ENCODE results near the gene GALNT10.
A peak's percentile ranks its signal among the peaks of the same experiment; 100 is the strongest.

The GALNT10 gene

DNA sequence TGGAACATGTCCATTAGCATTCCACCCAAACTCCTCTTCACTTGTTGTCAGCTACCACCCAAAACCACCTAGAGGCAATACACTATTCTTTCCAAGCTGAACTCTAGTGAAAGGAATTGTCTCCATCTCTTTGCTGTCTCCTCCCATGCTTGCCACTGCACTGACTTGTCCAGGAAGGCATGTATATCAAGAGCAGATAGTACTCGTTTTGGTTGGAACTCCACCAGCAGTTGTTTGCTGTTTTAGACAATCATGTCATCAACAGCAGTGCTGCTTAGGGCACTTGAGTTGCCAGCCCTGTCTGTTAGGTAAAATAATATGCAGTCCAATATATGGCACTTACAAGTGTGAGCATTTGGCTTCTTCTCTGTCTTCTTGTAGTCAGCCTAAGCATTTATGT lies 175.3 kb downstream of the GALNT10 start:
- no peak for DNase-seq

DNA sequence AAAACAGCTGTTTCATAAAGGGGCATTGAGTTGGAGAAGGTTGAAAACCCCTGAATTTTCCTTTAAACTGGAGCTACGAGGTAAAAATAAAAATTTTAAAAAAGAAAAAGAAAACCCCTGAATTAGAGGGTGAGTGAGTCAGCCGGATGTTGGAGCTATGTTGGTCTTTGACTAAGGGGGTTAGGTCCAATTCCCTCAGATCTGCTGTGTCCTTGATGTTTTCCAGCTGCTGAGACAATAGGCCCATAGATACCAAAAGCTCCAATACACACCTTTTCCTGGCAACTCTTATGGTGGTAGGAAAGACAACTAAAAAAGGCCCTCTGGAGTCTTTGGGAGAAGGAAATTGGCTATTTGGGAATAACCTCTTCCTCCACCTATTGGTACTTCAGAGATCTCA lies 175.8 kb downstream of the GALNT10 start:
- no peak for DNase-seq

DNA sequence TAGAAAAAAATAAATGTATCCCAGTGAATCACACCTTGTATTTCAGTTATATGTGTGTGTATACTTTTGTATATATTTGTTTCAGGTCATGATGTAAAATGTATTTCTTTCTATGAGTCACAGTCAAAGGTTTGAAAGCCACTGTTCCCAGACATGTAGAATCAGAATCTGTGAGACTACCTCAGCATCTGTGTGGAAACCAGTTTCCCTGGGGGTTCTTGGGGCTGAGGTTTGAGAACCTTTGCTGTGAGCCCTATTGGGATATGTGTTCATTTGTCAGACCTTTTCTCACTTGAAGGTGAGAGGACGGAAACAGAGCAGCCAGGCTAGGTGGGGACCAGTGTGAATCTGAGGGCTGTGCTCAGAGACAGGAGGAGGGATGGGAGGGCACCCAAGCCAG lies 176.6 kb downstream of the GALNT10 start:
- DNase-seq: no peak

DNA sequence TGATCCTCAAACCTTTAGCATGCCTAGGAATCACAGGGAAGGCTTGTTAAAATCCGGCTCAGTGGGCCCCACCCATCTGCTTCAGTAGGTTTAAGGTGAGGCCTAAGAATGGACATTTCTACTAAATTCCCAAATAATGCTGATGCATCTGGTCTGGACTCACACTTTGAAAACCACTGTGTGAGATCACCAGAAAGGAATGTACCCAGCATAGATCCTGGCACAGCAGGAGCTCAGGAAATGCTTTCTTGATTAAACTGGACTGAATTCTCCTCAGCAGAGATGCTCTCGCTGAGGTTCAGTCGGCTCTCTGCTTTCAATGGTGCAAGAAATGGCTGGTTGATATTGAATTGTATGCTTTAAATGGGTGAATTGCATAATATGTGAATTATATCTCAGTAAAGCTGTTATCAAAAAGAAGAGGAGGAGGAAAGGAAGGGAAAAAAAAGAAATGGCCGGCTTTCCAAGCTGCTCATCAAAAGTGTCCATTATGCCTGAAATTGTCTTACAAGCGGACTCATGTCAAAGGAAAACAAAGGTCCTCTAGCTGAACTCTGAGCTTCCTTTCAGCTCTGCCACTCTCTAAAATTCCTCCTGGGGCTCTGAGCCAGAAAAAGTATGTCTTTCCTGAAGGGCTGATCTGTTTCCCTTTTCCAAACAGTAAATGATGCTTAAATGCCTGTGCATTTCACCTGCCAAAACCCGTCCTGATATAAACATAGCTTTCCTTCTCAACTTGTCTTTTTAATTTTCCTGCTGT lies 177.7 kb downstream of the GALNT10 start:
- DNase-seq: no peak

DNA sequence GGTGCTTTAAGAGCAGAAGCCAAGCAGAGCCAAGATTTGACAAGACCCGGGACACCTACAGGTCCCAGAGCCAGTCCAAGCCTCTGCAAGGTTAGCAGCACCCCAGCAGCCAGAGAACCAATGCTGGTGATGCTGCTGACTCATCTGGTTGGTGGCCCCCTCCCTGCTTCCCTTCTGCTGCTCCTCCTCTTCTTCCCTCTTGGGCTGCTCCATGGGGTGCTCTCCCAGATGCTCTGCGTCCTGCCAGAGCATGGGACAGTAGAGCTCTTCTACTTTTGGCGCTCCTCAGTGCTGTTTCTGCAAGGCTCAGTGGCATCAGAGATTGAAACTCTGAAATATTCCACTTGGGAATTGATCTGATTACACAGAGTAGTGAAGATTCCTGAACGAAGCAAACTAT lies 179.1 kb downstream of the GALNT10 start:
- no peak for DNase-seq

DNA sequence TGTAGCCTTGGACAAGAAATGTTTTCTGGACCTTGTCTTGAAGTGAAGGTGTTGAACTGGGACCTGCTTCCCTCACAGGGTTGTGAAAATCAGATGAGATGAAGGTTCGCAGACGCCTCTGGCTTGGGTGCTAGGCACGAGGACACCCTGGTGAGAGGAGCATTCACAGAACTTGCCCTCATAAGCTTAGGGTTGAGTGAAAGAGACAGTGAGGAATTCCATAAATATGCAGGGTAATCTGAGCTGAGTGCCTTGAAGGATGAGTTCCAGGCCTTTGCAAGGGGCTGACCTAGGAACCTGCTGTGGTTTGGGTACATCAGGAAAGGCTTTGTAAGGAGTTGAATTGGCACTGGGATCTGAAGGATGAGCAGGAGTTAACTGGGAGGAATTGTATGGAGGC lies 179.6 kb downstream of the GALNT10 start:
- DNase-seq: no peak

DNA sequence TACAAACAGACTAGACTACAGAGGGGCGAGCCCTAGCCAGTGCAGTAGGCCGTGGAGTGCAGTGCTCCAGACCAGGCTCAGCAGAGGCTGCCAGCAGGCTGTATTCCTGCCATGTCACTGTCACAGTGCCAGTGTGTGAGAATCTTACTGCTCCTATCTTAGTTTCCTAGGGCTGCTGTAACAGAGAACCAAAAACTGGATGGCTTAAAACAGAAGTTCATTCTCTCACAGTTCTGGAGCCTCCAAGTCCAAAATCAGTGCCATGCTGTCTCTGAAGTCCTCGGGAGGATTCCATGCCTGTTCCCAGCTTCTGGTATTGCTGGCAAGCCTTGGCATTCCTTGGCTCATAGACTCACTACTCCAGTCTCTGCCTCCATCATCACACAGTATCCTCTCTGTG lies 180.3 kb downstream of the GALNT10 start:
- no peak for DNase-seq

DNA sequence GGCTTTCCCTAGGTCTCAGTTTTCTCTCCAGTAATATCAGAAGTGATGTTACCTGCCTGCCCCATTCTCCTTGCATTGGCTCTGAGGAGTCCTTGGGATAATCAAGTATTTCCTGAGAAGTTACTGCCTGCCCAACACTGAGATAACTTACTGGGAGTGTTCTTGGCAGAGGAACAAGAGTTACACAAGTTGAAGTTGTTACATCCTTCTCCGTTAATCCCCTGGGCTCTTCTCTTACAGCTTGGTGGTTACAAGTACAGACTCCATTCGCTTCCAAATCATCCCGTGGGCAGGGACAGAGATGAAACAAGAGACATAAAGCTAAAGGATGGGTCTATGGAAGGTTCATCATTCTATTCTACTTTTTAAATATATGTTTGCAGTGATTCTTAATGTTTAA lies 181.2 kb downstream of the GALNT10 start:
- no peak for DNase-seq

DNA sequence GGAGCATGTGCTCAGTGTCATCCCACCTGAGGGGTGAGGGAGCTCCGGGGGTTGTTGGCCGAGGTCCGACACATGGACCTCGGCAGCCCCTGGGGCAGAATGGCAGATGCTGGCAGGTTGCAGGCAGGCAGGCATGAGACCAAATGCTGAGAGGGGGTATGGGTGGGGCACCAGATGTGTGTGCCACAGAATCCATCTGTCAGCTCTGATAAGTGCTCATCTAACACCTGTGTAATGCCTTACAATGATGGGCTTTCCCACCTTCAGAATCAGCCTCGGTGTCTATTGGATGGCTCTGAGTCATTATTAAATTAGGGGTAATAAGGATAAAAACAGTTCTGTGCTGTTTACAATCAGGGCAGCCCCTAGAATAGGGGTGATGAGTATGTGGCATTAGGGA lies 182.1 kb downstream of the GALNT10 start:
- DNase-seq: no peak

DNA sequence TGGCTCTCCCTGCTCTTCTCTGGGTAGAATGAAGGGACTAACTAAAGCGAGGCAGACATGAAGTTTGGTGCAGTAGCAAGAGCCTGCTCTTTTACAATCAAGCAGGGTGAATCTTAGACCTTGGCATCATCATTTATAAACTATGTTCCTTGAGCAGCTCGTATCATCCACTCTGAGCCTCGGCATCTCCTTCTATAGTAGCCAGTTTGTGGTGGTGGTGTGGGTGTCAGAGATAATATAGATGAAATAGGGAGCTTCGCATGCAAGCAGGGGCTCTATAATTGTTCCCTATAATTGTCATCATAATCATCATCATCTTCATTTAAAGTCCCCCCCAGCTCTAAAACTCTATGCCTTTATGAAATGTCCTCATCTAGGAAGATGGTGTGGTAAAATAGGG lies 182.8 kb downstream of the GALNT10 start:
- no peak for DNase-seq

DNA sequence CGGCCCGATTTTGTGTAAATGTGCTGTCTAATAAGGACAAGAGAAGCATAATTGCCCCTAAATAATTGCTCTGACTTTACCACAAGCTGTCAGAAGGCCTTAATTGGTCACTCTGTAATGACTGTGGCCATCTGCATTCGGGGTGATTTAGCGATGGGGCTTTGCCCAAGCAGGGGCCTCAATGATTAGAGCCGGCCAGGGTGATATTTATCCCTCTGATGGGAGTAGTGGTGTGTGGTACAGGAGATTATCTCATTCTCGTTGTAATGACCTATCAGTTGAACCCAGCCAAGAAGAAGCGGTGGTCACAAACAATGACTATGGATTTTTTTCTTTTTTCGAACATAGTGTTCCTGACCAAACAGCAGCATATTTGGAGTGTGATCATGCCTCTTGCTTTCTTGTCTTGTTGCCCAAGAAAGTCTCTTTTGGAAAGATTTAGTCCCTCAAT lies 183.2 kb downstream of the GALNT10 start:
- DNase-seq: no peak

DNA sequence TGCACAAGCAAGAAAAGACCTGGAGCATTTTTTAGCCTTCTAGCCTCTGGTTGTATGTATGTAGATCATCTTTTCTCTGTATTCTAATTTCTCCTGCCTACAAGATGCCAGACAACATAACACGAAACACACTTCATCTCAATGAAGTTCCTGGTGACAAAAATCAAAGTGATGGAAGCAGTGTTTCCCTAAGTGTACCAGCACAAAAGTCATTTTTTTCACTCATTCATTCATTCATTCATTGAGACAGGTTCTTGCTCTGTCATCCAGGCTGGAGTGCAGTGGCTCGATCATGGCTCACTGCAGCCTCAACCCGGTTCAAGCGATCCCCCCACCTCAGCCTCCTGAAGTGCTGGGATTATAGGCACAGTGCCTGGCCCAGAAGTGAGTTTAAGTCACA lies 183.7 kb downstream of the GALNT10 start:
- no peak for DNase-seq

DNA sequence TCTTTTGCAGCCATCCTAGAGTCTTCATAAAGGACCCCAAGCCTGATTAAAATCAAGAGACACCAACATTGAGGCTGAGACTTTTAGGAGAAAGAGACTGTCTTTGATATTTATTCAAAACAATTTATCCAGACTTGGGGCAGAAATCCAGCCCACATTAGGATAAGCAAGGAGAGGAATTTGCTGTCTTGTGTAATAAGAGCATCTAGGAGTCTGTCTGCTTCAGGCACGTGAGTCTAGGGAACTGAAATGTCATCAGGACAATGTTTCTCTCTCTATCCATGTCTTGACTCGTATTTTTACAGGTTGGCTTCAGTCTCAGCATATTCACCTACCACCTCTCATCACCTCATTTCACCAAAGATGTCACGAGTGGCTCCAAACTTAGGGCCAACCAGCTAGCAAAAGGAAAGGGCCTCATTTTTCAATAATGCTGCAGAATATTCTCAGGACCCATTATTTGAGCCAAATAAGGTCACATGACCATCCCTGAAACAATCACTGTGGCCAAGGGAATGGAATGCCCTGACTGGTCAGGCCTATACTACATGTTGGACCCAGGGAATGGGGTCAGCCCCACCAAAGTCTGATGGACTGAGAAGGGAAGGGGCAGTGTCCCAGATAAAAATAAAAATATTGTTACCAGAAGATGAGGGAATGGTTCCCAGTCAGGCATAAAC lies 184.9 kb downstream of the GALNT10 start:
- DNase-seq: no peak

DNA sequence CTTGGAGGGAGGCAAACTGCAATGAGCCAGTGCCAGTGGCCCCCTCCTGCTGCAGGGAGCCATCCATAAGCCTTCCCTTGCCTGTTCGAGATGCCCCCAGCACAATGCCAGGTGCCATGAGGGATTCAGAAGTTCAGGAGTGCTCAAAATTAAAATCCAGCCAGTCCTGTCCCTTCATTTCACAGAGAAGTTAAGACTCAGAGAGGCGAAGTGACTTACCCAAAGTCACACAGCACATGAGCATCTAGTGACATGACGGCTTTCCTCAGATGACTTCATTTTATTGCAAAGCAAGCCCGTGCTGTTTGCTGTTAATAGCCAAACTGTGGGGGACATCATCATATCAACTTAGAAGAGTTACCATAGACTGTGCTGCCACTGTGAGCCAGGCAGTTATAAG lies 185.9 kb downstream of the GALNT10 start:
- no peak for DNase-seq

DNA sequence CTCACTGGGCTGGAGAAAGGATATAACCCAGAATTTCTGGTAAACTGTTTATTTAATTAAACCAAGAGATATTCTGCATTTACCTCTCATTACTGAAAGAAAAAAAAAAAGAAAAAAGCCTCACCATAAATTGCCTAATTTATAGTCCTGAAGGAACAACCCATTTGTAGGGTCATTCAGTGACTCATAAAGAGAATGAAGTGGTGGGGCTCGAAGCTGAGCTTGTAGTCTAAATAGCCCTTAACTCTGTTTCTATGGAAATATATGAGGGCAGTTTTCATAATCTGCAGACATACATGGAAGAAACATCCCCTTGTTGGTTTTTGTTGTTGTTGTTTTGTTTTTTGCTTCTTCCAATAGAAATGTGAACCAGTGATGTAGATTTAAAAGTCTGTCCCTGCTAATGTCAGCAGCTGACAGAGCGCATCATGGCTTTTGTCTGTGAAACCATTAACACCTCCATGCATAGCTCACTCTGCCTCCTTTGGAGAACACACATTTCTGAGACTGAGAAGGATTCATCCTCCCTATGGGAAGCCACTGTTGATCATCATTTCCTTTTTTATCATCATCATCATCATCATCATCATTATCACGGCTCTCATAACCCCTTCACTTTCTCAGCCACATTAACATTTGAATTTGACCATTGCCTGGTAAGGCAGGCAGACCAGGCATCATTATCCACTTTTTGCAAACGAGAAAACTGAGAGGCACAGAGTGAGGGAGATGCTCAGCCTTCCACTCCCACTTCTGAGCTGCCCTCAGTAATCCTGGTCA lies 187.4 kb downstream of the GALNT10 start:
- DNase-seq: no peak

DNA sequence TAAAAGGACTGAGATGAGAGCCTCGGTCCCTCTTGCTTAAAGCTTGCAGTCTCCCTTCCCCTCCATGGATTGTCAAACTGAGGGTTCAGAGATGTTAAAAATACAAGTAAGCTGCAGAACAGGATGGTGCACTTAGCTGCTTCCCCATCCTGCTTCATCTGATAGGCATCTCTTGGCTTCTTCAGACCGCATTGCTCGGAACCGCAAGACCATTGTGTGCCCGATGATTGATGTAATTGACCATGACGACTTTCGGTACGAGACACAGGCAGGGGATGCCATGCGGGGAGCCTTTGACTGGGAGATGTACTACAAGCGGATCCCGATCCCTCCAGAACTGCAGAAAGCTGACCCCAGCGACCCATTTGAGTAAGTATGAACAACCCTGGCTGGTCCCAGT lies 189.7 kb downstream of the GALNT10 start:
- no peak for DNase-seq

DNA sequence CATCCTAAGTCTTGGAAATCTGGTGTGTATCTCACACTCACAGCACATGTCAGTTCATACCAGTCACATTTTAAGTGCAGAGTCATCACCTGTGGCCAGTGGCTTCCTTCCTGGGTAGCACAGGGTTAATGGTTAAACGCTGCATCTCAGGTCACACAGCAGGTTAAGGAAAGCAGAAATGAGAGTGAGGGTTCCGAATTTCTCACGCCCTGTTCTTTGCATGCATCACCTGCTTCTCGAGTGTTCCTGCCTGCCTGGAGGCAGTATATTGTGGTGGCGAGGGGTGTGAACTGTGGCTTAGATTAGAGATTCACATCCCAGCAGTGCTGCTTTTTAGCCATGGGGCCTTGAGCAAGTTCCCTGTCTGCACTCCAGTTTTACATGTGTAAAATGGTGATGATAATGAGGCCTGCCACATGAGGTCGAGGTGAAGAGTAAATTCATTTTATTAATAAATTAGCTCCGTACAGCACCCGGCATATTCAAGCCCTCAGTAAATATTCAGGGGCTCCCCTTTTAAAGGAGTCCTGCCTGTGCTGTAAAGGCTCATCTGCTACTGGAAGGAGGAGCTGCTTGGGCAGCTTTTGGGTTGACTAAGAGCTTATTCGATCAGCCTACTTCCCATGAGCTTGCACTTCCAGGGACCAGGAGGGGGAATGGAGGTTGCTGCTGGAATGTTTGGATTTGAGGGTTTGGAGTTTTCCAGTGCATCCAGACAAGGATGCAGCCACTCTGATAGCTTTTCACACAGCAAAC lies 194.1 kb downstream of the GALNT10 start:
- peak; percentile 52 for DNase-seq

DNA sequence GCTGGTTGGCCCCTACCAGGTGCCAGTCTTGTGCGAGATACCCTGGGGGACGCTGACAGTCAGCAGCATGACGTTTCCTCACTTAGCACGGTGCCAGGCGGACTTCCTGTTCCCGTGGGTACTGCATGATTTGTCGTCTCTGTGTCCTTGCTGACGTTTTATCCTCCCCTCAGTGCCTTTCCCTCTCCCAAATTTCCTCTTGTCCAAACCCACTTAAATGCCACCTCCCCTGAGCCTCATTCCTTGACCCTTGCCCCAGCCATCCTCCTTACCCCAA lies 194.6 kb downstream of the GALNT10 start:
- peak; percentile 48 for DNase-seq

DNA sequence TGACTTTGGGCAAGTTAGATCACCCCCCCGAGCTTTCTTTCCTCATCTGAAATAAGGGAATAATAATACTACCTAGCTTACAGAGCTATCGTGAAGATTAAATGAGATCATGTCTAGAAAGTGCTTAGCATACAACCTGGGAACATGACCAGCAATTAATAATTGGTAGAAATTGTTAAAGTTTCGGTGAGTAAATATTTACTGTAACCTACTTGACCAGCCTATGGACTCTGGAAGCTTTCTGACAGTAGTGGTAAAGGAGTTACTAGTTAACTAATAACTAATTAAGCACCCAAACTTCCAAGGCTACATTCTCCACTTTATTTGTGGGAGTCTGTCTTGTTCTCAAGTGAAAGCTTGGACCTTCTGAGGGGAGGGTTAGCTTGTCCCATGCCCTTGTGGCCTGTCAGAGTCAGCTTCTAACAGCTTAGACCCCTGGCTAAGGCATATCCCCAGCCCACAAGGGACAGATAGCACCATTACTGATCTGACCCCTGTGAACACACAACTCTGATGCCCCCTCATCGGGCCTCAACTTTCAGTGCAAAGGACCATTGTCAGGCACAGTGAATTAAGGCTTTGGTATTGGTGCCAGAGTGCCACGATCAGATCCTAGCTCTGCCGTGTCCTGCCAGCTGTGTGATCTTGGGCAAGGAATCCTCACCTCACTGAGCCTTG lies 196.6 kb downstream of the GALNT10 start:
- no peak for DNase-seq

DNA sequence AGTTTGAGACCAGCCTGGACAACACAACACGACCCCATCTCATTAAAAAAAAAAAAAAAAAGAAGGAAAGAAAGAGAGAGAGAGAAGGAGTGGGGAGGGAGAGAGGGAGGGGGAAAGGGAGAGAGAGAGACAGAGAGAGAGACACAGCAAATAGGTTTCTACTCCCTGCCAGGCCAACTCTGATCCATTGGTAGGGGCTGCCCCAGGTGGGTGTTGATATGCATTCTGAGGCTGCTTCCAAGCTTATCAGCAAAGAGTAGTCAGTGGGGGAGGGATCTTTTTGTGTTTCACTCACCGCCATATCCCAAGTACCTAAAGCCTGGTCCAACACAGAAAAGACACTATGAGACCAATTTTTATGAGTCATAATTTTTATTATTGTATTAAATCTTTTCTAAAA lies 198.3 kb downstream of the GALNT10 start:
- no peak for DNase-seq

DNA sequence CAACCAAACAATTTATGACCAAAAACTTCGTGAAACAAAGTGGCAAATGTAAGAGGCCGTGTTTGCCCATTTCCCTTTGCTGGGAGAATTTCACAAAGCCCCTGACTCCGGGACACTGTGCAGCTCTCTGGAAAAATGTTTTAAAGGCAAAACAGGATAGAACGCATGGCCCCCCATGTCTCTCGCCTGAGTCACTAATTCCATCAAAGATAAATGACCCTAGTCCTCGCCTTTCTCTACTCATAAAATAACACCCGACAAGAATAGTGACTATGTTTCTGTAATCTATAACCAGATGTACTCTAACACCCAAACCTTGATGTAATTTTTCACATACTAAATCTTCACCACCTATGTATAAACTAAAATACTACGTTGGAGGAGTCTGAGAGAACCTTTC lies 199.6 kb downstream of the GALNT10 start:
- DNase-seq: no peak

DNA sequence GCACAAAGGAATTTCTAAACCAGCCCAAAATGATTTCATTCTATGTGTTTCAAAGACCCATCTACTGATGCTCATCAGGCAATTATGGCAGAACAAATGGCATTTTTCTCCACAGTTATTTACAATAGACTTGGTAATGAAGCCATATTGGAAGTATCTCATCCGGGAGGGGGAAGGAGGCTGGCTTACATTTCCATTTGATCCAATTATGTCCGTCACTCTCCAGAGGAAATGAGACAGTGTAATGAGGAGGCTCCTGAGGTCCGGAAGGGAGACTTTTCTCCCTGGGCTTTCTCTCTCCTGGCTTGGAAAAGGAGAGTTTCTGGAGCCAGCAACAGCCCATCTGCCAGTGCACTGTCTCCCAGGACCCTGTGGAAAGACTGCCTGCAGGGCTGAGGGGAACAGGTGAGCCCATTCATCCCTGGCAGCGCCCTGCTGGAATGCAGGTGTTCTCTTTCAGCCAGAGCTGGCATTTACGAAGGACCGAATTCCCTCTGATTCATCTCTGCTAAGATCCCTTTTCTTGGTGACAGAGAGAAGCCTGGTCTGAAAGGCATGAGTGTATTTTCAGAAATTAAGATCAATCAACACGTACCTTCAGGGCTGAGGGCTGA lies 200.3 kb downstream of the GALNT10 start:
- no peak for DNase-seq

Data from CD4-positive, alpha-beta T cell treated with Interferon gamma for 1 hour (primary cell).